Vagina (tissue), 2 donors: ENCODE data around the gene SMURF1.

Experiments
- CTCF ChIP-seq, 3 experiments: fragments of 450-650 bp in 2 of 3; fragments of 200-600 bp in 1 of 3; sonication (generic) in 1 of 3; IDR thresholded peaks; one replicate each; pipeline ENCODE4 v1.5.1; 2017 to 2019; ENCODE audit warnings: antibody characterized with exemption in 3 of 3, mild to moderate bottlenecking in 2 of 3, moderate library complexity in 2 of 3
- POLR2A ChIP-seq, 2 donors: fragments of 450-650 bp; IDR thresholded peaks; one replicate each; pipeline ENCODE4 v1.6.1; 2017; ENCODE audit warnings: antibody characterized with exemption in 2 of 2, mild to moderate bottlenecking in 2 of 2, moderate library complexity in 2 of 2

- TF ChIP-seq POLR2A (IDR thresholded peaks at IDR 0.05) (no peak), CTCF (IDR thresholded peaks at IDR 0.05) (no peak)
These were observed 132.6 kb downstream of the SMURF1 start for GRCh38 chr7:99011341-99011705.
